Loucy (cell line): ENCODE results near the gene ANO8.

Experiments
- EZH2phosphoT487 ChIP-seq: fragments of 200-600 bp; IDR thresholded peaks from 2 replicates; pipeline ENCODE4 v1.6.1; 2018; ENCODE audit warnings: antibody characterized with exemption, mild to moderate bottlenecking, moderate library complexity, borderline replicate concordance
- TF ChIP-seq, protein P1 (sequence below): fragments of 200-600 bp; sonication (generic); conservative IDR thresholded peaks from 2 replicates; pipeline ENCODE4 v1.5.1; 2014; ENCODE audit warnings: mild to moderate bottlenecking, antibody characterized with exemption, low read length

DNA sequence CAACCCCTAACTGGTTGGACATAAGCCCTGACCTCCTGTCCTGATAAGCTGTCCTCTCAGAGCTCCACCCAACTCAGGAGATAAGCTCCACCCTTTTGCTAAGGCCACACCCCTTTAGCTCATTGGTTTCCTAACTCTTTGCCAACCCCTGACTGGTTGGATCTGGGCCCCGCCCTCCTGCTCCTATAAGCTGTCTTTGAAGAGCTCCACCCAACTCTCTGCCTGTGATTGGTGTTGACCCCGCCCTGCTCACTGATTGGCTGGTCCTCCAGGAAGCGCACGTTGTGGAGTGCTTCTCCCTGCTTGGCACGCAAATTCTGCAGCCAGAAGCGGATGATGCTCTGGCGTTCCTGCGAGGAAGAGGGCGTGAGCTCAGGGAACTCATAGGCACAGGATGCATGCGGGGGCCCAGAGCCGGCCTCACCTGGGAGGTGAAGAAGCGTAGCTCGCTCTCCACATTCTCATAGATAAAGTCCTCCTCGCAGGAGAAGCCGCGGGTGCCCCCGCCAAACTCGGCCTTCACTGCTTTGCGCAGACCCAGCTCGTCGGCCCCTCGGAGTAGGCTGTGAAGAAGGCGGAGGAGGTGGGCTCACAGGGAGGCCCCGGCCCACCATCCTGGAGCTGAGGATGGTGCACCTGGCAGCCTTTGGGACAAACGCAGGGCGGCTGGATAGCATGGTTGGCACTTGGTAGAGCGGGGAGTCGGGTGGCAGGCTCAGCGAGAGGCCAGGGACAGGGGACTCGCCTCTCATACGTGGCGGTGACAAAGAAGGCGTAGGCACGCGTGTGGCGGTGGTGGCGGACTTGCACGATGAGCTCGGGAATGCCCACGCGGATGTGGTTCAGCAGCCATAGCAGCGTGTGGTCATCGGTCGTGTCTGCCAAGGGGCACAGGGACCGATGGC, 1.7 kb downstream of the ANO8 start:
- TF ChIP-seq, protein P1, sequence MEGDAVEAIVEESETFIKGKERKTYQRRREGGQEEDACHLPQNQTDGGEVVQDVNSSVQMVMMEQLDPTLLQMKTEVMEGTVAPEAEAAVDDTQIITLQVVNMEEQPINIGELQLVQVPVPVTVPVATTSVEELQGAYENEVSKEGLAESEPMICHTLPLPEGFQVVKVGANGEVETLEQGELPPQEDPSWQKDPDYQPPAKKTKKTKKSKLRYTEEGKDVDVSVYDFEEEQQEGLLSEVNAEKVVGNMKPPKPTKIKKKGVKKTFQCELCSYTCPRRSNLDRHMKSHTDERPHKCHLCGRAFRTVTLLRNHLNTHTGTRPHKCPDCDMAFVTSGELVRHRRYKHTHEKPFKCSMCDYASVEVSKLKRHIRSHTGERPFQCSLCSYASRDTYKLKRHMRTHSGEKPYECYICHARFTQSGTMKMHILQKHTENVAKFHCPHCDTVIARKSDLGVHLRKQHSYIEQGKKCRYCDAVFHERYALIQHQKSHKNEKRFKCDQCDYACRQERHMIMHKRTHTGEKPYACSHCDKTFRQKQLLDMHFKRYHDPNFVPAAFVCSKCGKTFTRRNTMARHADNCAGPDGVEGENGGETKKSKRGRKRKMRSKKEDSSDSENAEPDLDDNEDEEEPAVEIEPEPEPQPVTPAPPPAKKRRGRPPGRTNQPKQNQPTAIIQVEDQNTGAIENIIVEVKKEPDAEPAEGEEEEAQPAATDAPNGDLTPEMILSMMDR: no peak
- TF ChIP-seq EZH2phosphoT487: no peak
